Measurements from ENCODE around the gene AK8. TPM values are rescaled to one million over a fixed set of nuclear protein-coding genes. Genes with fewer than 3 reads are reported as not detected.
"Not testable (repeated sequence)": the region's sequence is repeated elsewhere in the genome, so short reads cannot be mapped to it uniquely, and the experiment has no call there.

Gene AK8
- total RNA-seq, 2 experiments from 2014 or later: 0.10 to 0.36 TPM

DNA sequence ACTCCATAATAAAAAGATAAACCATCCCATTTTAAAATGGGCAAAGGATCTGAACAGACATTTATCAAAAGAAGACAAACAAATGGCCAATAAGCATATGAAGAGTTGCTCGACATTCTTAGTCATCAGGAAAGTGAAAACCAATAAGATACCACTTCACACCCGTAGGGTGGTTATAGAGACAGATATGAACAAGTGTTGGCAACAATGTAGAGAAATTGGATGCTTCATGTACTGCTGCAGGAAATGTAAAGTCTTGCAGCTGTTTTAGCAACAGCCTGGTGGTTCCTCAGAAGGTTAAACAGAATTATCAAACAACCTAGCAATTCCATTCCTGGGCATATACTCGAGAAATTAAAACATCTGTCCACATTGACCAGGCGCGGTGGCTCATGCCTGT is 165.3 kb downstream of the AK8 start:
- no peak overlapping the region for H3K27ac Mint-ChIP-seq
- no peaks in the 10 kb centered on the region for H3K4me1 Mint-ChIP-seq
- H3K36me3 Mint-ChIP-seq: no peaks in the 10 kb centered on the region

DNA sequence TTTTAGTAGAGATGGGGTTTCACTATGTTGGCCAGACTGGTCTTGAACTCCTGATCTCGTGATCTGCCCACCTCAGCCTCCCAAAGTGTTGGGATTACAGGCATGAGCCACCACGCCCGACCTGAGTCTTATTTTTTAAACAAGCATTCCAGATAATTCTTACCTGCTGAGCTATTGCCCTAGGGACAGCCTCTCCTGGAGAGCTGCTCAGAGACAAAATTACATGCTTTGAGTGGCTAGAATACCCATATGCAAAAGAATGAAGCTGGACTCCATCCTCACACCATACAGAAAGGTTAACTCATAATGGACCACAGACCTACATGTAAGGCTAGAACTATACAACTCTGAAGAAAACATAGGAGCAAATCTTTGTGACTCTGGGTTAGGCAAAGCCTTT is 166.2 kb downstream of the AK8 start:
- Mint-ChIP-seq H3K27ac (no peak overlapping the region), H3K4me3 (no peak overlapping the region), H3K27me3 (peaks cover 18% of the 10 kb centered on the region), H3K36me3 (no peaks in the 10 kb centered on the region), H3K4me1 (no peaks in the 10 kb centered on the region), H3K9me3 (no peaks in the 10 kb centered on the region)
- DNase-seq: no peak

More for the DNA sequence above, 165.3 kb downstream of the AK8 start:
- Mint-ChIP-seq H3K27me3 (peaks cover 26% of the 10 kb centered on the region), H3K9me3 (no peaks in the 10 kb centered on the region), H3K4me3 (no peak overlapping the region)
- DNase-seq: no peak

DNA sequence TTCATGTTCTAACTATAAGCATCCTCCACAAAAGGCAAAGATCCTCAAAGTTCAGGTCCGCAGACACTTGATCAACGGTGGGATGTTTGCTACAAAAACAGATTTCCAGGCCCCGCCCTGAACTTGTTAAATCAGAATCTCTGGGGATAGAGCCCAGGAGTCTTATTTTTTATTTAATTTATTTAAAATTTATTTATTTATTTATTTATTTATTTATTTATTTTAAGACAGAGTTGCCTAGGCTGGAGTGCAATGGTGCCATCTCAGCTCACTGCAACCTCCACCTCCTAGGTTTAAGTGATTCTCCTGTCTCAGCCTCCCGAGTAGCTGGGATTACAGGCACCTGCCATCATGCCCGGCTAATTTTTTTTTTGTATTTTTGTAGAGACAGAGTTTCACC is 166.9 kb downstream of the AK8 start:
- not testable (repeated sequence) for H3K9me3 Mint-ChIP-seq, H3K27ac Mint-ChIP-seq, H3K4me3 Mint-ChIP-seq, H3K4me1 Mint-ChIP-seq, DNase-seq, H3K36me3 Mint-ChIP-seq
- H3K27me3 Mint-ChIP-seq: peaks cover 18% of the 10 kb centered on the region

DNA sequence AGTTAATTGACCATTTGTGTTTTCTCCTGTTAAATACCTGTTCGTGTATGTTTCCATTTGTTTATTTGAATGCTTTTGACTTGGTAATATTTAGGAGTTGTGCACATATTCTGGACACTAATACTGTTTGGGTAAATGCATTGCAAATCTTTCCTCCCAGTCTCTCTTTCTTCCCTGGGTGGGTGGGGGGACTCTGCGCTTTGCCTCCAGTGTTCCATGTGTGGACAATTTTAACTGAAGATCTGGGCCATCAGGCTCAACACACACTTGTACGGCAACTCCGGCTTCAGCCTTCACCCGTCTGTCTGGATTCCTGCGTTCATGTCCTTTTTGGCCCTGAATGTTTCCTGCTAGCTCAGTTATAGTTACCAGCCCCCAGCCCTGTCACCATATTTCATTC is 167.8 kb downstream of the AK8 start:
- peaks cover 14% of the 10 kb centered on the region for H3K27me3 Mint-ChIP-seq
- H3K4me1 Mint-ChIP-seq: no peaks in the 10 kb centered on the region
- no peak for DNase-seq
- H3K36me3 Mint-ChIP-seq: no peaks in the 10 kb centered on the region
- no peaks in the 10 kb centered on the region for H3K9me3 Mint-ChIP-seq
- H3K27ac Mint-ChIP-seq: no peak overlapping the region
- H3K4me3 Mint-ChIP-seq: no peak overlapping the region

DNA sequence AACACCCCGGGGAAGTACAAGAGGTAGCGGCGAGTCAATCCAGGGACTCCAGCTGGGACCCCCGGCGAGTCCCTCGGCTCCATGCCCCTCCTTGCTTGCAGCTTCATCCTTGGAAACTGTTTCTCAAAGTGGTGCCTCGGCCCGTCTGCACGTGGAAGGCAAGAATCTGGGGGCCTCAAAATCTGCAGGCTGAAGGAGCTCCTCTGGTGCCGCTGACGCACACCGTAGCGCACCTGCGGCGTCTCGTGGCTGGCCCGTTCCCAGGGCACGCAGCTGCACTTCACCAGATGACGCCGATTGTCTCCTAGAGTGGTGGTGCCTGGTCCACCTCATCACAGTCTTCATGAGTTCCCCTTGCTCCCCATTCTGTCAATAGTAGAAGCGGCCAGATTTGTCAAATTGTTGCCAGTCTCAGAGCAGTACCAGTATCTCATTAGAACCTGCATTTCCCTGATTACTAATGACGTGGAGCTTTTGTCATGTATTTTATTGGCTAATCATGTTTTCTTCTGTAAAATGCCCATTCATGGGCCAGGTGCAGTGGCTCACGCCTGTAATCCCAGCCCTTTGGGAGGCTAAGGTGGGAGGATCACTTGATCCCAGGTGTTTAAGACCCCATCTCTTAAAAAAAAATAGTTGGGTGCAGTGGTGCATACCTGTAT is 169.2 kb downstream of the AK8 start:
- Mint-ChIP-seq H3K27me3 (peaks cover 20% of the 10 kb centered on the region), H3K36me3 (no peaks in the 10 kb centered on the region), H3K9me3 (no peaks in the 10 kb centered on the region), H3K4me3 (no peak overlapping the region), H3K4me1 (no peaks in the 10 kb centered on the region), H3K27ac (no peak overlapping the region)
- DNase-seq: no peak

DNA sequence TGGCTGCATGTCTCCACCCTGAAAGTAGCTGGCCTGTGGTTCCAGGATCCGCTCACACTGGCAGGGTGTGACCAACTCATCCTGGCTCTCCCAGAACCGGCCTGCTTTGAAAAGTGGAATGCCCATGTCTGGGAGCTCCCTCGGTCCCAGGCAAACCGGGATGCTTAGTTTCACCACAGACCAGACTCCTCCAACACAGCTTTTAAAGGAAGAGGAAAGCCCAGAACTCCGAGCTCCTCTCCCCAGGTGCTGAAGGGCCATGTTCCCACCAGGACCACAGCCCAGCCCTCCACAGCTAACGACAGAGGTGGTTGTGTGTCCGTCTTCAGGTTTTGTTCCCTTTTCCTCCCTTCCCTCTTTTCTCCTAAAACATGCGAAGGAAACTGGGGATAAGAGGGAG is 169.8 kb downstream of the AK8 start:
- no peak overlapping the region for H3K4me3 Mint-ChIP-seq
- peaks cover 23% of the 10 kb centered on the region for H3K27me3 Mint-ChIP-seq
- no peak for DNase-seq
- no peaks in the 10 kb centered on the region for H3K36me3 Mint-ChIP-seq
- no peaks in the 10 kb centered on the region for H3K4me1 Mint-ChIP-seq
- H3K9me3 Mint-ChIP-seq: no peaks in the 10 kb centered on the region
- no peak overlapping the region for H3K27ac Mint-ChIP-seq

DNA sequence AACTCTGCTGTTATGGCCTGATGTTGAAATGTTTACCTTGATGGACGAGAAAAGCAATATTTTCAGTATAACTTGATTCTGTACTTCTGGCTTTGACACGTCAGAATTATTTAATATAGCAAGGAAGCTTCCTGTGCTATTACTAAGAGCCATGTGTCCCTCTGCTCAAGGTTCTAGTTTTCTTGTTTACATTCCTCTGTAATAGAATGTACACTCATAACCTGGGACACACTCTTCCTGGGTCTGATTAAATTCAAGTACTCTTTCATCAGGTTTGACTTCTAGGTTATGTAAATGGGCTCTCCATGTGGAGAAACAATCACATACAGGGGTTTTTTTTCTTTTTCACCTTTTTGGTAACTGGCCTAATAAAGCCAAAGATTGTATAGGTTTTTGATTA is 174.7 kb downstream of the AK8 start:
- no peak for DNase-seq
- H3K27me3 Mint-ChIP-seq: peaks cover 18% of the 10 kb centered on the region
- no peaks in the 10 kb centered on the region for H3K4me1 Mint-ChIP-seq
- no peak overlapping the region for H3K4me3 Mint-ChIP-seq
- H3K9me3 Mint-ChIP-seq: peaks cover 3% of the 10 kb centered on the region
- no peak overlapping the region for H3K27ac Mint-ChIP-seq
- no peaks in the 10 kb centered on the region for H3K36me3 Mint-ChIP-seq

DNA sequence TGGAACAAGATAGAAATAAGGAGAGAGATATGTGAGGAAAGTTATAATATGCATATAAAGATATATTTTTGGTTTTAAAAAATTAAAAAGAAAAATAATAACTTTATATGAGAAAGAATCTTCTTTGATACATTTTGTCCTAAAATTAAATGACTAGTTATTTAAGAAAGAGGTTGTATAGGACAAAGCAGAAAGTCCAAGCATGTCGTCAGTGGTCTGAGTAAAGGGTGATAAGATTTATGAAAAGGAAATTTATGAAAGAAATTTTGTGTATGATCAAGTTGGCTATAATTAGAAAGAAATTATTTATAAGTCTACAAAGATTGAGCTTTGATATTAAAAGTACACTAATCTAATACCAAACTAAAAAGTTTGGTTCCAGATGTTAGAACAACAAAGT is 175.8 kb downstream of the AK8 start:
- Mint-ChIP-seq H3K36me3 (peaks cover 3% of the 10 kb centered on the region), H3K27ac (no peak overlapping the region), H3K4me3 (no peak overlapping the region), H3K27me3 (peaks cover 18% of the 10 kb centered on the region), H3K4me1 (no peaks in the 10 kb centered on the region), H3K9me3 (peaks cover 11% of the 10 kb centered on the region)
- DNase-seq: no peak

DNA sequence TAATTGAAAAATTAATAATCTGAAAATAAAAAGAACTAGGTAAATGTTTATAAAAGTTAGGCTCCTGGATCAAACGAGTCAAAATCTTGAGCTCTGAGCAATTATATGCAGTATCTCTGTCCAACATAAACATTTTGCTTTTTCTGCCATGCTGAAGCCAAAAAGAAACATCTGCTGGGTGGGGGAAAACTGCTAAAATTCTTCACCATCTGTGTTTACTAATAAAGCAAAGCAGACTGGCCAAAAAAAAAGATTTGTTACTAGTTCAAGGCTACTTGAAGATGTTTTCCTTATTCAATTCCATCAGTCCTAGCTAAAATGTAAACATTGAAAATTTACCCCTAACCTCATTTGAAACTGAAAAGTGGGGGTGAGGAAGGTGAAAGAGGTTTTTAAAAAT is 178.1 kb downstream of the AK8 start:
- Mint-ChIP-seq H3K9me3 (peaks cover 23% of the 10 kb centered on the region), H3K27ac (no peak overlapping the region), H3K4me3 (no peak overlapping the region), H3K27me3 (peaks cover 14% of the 10 kb centered on the region), H3K36me3 (peaks cover 7% of the 10 kb centered on the region), H3K4me1 (no peaks in the 10 kb centered on the region)
- DNase-seq: no peak

DNA sequence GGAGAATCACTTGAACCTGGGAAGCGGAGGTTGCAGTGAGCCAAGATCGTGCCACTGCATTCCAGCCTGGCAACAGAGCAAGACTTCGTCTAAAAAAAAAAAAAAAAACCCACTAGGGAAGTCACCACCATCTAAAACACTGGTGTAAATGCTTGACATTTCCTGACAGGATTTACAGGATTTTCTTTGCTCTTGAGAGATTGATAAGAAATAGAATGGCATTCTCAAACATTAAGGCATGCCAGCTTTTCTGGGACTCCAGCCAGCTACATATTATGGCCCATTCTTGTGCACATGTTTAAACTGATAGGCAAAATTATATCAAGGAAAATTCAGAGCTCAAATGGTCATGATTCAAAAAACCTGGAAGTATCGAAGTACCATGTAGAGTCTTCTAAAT is 179.1 kb downstream of the AK8 start:
- Mint-ChIP-seq H3K4me3 (no peak overlapping the region), H3K4me1 (peaks cover 1% of the 10 kb centered on the region), H3K27me3 (peaks cover 9% of the 10 kb centered on the region), H3K36me3 (peaks cover 12% of the 10 kb centered on the region), H3K27ac (no peak overlapping the region), H3K9me3 (peaks cover 27% of the 10 kb centered on the region)
- DNase-seq: no peak

DNA sequence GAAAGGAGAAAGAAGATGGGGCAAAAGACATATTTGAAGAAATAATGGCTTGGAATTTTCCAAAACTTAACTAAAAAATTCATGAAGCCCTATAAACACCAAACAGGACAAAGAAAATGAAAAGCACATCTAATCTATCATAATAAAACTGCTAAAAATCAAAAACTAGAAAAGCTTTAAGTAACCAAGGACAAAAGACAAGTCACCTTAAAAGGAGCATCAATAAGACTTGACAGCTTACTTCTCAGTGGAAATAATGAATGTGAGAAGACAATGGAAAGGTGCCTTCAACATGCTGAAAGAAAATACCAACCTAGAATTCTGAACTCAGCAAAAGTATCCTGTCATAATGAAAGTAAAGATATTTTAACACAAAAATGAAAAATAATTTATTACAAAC is 180.9 kb downstream of the AK8 start:
- DNase-seq: no peak
- Mint-ChIP-seq H3K27me3 (no peaks in the 10 kb centered on the region), H3K27ac (no peak overlapping the region), H3K36me3 (peaks cover 26% of the 10 kb centered on the region), H3K9me3 (peaks cover 27% of the 10 kb centered on the region), H3K4me3 (no peak overlapping the region), H3K4me1 (peaks cover 2% of the 10 kb centered on the region)

DNA sequence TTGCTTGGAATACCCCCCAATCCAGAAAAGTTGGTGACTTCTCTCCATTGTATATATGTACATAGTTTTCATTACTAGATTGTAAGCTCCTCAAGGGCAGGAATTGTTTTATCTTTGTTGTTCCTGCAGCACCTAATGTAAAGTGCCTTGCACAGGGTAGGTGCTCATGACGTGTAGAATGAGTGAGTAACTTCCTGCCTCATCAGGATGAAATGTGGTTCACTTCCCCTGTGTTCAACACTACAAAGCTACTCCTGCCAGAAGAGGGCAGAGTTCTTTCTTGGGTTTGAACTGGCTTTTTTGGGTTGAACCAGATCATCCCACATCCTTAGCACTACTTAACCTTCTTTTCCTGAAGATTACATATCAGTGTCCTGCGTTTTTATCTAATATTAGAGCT is 183.9 kb downstream of the AK8 start:
- Mint-ChIP-seq H3K9me3 (peaks cover 27% of the 10 kb centered on the region), H3K4me3 (no peak overlapping the region), H3K4me1 (peaks cover 2% of the 10 kb centered on the region), H3K36me3 (peaks cover 46% of the 10 kb centered on the region), H3K27ac (no peak overlapping the region), H3K27me3 (no peaks in the 10 kb centered on the region)
- DNase-seq: no peak

DNA sequence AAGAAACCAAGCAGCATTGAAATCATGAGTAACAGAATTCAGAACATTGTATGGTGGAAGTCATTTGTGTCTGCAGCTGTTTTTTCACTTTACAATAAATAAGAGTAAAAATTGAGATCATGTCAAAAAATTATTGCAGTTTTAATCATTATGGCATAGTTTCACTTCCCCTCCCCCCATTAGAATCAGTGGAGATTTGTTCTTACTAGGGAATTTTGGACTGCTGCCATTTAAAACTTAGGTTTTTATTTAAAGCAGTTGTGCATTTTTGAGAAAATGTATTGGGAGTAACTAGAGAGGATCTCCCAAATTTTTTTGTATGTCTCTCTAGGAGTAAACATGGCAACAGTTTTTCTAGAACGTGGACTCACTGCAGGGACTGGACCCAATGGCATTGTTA is 187.4 kb downstream of the AK8 start:
- no peak overlapping the region for H3K27ac Mint-ChIP-seq
- peaks cover 50% of the 10 kb centered on the region for H3K36me3 Mint-ChIP-seq
- peaks cover 10% of the 10 kb centered on the region for H3K4me1 Mint-ChIP-seq
- H3K27me3 Mint-ChIP-seq: no peaks in the 10 kb centered on the region
- H3K9me3 Mint-ChIP-seq: peaks cover 3% of the 10 kb centered on the region
- H3K4me3 Mint-ChIP-seq: no peak overlapping the region
- DNase-seq: no peak

DNA sequence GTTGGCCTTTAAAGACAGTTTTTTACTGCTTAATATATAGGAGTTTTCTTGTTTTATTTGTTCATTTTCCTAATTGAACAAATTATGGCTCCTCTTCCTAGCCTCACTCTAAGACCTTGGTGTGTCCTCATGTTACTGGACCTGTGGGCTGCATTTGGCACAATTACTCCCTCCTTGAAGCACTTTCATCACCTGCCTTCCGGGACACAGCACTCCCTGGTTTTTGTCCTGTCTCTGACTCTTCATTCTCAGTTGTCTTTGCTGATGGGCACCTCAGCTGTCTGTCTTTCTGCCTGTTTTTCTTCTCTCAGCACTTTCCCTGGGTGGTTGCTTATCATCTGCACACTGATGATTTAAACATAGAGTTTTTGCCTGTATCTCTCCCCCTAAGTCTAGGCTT is 194.2 kb downstream of the AK8 start:
- H3K27me3 Mint-ChIP-seq: no peaks in the 10 kb centered on the region

DNA sequence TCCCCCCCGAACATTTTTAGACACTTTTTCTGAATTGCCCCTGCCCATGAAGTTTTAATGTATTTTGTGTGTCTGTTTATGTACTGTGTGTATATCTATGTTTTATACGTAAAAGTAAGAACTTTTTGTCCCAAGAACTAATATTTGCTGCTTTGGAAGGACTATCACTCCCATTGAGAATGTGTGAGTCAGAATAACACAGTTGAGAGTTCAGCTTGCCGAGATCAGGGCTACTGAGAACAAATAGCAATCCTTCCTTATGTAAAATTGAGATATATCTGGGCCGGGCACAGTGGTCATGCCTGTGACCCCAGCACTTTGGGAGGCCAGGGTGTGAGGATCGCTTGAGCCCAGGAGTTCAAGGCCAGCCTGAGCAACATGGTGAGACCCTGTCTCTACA is 196.5 kb downstream of the AK8 start:
- no peak for DNase-seq
- H3K4me3 Mint-ChIP-seq: no peak overlapping the region
- H3K9me3 Mint-ChIP-seq: no peaks in the 10 kb centered on the region
- H3K27ac Mint-ChIP-seq: no peak overlapping the region
- H3K36me3 Mint-ChIP-seq: peaks cover 46% of the 10 kb centered on the region
- H3K27me3 Mint-ChIP-seq: no peaks in the 10 kb centered on the region
- H3K4me1 Mint-ChIP-seq: peaks cover 38% of the 10 kb centered on the region

More for the DNA sequence above, 194.2 kb downstream of the AK8 start:
- Mint-ChIP-seq H3K27ac (no peak overlapping the region), H3K4me3 (no peak overlapping the region), H3K36me3 (peaks cover 42% of the 10 kb centered on the region), H3K9me3 (no peaks in the 10 kb centered on the region), H3K4me1 (peaks cover 34% of the 10 kb centered on the region)
- DNase-seq: no peak

DNA sequence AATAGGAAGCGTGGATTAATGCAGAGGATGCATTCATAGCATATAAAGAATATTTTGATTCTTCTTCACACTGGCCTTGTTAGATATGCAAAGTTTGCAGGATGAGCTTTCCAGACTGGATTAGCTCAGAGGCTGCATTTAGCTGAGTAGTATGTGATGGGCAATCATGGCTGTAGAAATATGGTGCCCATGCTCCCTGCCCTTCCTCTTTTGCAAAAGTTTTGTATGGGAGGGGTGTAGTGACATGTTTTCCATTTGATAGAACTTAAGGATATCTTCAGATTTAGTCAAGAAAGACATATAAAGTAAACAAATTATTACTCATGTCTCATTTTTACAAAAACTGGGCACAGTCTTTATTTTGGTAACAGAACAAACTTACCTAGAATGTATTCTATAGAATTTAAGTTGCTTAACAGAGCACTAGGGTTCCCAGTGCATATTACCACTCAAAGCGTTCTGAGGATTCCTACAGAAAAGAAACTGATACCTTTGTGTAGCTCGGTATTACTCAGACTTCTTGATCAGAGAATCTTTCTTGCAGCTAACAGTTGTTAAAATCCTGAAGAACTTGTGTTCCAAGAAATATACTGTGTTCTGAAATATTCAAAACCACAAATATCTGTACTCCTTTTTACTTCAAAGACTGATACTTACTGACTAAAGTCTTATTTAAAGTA is 198.0 kb downstream of the AK8 start:
- Mint-ChIP-seq H3K4me1 (peaks cover 37% of the 10 kb centered on the region), H3K9me3 (no peaks in the 10 kb centered on the region), H3K36me3 (peaks cover 43% of the 10 kb centered on the region), H3K27me3 (no peaks in the 10 kb centered on the region), H3K4me3 (peak overlapping the region; percentile 51), H3K27ac (peak overlapping the region; percentile 82)
- no peak for DNase-seq
